HEK293 (cell line): ENCODE measurements around the gene TMSB4X.

Experiments used
- TCF7L2 ChIP-seq: IDR thresholded peaks from 2 replicates; pipeline ENCODE4 v1.6.1; 2011; ENCODE audit warnings: low read depth, mild to moderate bottlenecking, inconsistent platforms, low read length, moderate library complexity, borderline replicate concordance
- YY1 ChIP-seq: fragments of 450-650 bp; formaldehyde crosslinking; IDR thresholded peaks from 2 replicates; pipeline ENCODE4 v1.5.1; 2018; ENCODE audit warnings: missing biosample characterization, missing genetic modification characterization
- ZBTB7A ChIP-seq: fragments of 450-650 bp; formaldehyde crosslinking; IDR thresholded peaks from 2 replicates; pipeline ENCODE4 v1.5.1; 2016; ENCODE audit warnings: low read depth, missing biosample characterization, missing genetic modification characterization
- ZNF140 ChIP-seq: fragments of 450-650 bp; formaldehyde crosslinking; IDR thresholded peaks from 2 replicates; pipeline ENCODE4 v1.5.1; 2016; ENCODE audit warnings: missing biosample characterization, missing genetic modification characterization
- ZNF19 ChIP-seq: fragments of 450-650 bp; formaldehyde crosslinking; IDR thresholded peaks from 2 replicates; pipeline ENCODE4; 2016; ENCODE audit warnings: missing biosample characterization, missing genetic modification characterization, low read depth
- ZNF529 ChIP-seq: fragments of 450-650 bp; formaldehyde crosslinking; IDR thresholded peaks from 2 replicates; pipeline ENCODE4 v1.5.1; 2017; ENCODE audit warnings: missing genetic modification characterization, missing biosample characterization; ENCODE audit not compliant: insufficient replicate concordance
- TF ChIP-seq, protein P1 (sequence below): fragments of 450-650 bp; formaldehyde crosslinking; IDR thresholded peaks from 2 replicates; pipeline ENCODE4 v1.5.1; 2016; ENCODE audit warnings: missing biosample characterization, missing genetic modification characterization, low read depth
- TF ChIP-seq, protein P2 (sequence below): fragments of 450-650 bp; formaldehyde crosslinking; IDR thresholded peaks from 2 replicates; pipeline ENCODE4 v1.5.1; 2016; ENCODE audit warnings: missing biosample characterization, missing genetic modification characterization
- TF ChIP-seq, protein P3 (sequence below): fragments of 450-650 bp; formaldehyde crosslinking; IDR thresholded peaks from 2 replicates; pipeline ENCODE4 v1.5.1; 2017; ENCODE audit warnings: missing biosample characterization, missing genetic modification characterization

DNA sequence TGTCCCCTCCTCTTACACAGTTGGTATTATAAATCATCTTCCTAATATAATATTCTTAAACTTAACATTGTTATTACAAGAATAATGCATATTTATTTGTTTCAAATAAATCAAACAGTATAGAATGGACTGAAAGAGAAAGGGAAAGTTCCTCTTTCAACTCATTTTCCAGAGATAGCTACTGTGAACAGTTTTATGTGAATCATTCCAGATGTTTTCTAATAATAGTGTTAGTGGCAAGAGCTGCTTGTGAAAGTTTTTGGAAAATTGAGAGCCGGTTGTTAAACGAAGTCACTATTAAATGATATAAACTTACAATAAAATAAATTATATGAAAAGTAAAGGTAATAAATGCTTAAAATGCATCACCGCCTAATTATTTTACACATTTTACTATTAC lies 14.6 kb downstream of the TMSB4X start:
- TF ChIP-seq, protein P1, sequence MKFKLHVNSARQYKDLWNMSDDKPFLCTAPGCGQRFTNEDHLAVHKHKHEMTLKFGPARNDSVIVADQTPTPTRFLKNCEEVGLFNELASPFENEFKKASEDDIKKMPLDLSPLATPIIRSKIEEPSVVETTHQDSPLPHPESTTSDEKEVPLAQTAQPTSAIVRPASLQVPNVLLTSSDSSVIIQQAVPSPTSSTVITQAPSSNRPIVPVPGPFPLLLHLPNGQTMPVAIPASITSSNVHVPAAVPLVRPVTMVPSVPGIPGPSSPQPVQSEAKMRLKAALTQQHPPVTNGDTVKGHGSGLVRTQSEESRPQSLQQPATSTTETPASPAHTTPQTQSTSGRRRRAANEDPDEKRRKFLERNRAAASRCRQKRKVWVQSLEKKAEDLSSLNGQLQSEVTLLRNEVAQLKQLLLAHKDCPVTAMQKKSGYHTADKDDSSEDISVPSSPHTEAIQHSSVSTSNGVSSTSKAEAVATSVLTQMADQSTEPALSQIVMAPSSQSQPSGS (tag by site-specific recombination): no peak
- TF ChIP-seq, protein P2, sequence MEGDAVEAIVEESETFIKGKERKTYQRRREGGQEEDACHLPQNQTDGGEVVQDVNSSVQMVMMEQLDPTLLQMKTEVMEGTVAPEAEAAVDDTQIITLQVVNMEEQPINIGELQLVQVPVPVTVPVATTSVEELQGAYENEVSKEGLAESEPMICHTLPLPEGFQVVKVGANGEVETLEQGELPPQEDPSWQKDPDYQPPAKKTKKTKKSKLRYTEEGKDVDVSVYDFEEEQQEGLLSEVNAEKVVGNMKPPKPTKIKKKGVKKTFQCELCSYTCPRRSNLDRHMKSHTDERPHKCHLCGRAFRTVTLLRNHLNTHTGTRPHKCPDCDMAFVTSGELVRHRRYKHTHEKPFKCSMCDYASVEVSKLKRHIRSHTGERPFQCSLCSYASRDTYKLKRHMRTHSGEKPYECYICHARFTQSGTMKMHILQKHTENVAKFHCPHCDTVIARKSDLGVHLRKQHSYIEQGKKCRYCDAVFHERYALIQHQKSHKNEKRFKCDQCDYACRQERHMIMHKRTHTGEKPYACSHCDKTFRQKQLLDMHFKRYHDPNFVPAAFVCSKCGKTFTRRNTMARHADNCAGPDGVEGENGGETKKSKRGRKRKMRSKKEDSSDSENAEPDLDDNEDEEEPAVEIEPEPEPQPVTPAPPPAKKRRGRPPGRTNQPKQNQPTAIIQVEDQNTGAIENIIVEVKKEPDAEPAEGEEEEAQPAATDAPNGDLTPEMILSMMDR: no peak
- no peak for TF ChIP-seq ZNF19
- no peak for TF ChIP-seq TCF7L2
- TF ChIP-seq ZNF140 (tag by site-specific recombination): no peak
- TF ChIP-seq ZBTB7A: no peak
- TF ChIP-seq ZNF529 (tag by site-specific recombination): no peak
- TF ChIP-seq, protein P3, sequence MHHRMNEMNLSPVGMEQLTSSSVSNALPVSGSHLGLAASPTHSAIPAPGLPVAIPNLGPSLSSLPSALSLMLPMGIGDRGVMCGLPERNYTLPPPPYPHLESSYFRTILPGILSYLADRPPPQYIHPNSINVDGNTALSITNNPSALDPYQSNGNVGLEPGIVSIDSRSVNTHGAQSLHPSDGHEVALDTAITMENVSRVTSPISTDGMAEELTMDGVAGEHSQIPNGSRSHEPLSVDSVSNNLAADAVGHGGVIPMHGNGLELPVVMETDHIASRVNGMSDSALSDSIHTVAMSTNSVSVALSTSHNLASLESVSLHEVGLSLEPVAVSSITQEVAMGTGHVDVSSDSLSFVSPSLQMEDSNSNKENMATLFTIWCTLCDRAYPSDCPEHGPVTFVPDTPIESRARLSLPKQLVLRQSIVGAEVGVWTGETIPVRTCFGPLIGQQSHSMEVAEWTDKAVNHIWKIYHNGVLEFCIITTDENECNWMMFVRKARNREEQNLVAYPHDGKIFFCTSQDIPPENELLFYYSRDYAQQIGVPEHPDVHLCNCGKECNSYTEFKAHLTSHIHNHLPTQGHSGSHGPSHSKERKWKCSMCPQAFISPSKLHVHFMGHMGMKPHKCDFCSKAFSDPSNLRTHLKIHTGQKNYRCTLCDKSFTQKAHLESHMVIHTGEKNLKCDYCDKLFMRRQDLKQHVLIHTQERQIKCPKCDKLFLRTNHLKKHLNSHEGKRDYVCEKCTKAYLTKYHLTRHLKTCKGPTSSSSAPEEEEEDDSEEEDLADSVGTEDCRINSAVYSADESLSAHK: no peak
- no peak for TF ChIP-seq YY1 (tag by site-specific recombination)
